LNCAP (cell line): ENCODE results near the gene ZDHHC1.

ENCODE experiments used
- TF ChIP-seq, protein P1 (sequence below): fragments of 450-650 bp; IDR thresholded peaks from 2 replicates; pipeline ENCODE4 v1.5.1; 2017; ENCODE audit warnings: mild to moderate bottlenecking

Gene ZDHHC1

DNA sequence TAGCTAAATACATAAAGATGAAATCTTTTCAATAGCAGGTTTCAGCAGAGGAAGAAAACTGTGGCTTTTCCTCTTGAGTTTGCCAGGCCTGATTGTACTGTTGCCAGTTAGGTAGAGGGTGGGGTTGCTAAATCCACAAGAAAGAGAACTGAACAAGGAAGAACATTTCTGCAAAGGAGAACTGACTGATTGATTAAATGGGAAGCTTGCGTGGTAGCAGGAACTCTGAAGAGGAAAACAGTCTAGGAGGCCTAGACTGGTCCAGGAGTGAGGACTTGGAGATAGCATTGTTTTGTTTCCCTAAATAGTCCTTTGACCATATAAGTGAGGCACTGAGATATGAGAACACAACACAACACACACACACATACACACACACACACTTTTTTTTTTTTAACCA is 70.9 kb downstream of the ZDHHC1 start:
- TF ChIP-seq, protein P1, sequence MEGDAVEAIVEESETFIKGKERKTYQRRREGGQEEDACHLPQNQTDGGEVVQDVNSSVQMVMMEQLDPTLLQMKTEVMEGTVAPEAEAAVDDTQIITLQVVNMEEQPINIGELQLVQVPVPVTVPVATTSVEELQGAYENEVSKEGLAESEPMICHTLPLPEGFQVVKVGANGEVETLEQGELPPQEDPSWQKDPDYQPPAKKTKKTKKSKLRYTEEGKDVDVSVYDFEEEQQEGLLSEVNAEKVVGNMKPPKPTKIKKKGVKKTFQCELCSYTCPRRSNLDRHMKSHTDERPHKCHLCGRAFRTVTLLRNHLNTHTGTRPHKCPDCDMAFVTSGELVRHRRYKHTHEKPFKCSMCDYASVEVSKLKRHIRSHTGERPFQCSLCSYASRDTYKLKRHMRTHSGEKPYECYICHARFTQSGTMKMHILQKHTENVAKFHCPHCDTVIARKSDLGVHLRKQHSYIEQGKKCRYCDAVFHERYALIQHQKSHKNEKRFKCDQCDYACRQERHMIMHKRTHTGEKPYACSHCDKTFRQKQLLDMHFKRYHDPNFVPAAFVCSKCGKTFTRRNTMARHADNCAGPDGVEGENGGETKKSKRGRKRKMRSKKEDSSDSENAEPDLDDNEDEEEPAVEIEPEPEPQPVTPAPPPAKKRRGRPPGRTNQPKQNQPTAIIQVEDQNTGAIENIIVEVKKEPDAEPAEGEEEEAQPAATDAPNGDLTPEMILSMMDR: no peak
